GM10266 (cell line): Measurements from ENCODE around the gene KIAA1549.

Experiments
- DNase-seq: peaks from one replicate; pipeline ENCODE4 v3.0.0; 2012; ENCODE audit errors: extremely low spot score
- TF ChIP-seq, protein P1 (sequence below): IDR thresholded peaks from 2 replicates; pipeline ENCODE4 v1.5.1; 2012; ENCODE audit warnings: mild to moderate bottlenecking, low read depth; ENCODE audit not compliant: control insufficient read depth, insufficient read depth; ENCODE audit errors: missing control alignments

KIAA1549 gene

DNA sequence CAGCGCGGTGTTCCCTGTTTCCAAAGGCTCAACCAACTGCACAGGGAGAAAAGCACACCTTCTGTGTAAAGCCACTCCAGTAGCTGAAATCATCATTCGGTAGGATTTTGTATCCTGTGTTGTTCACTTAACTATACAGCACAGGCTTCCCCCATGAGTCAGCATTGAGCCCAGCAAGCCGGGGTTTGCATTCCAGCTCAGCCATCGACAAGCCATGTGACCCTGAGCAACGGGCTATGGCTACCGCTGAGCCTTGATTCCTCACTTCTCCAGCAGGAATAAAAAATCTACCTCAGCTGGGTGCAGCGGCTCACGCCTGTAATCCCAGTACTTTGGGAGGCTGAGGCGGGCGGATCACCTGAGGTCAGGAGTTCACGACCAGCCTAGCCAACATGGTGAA is 139.1 kb downstream of the KIAA1549 start:
- TF ChIP-seq, protein P1, sequence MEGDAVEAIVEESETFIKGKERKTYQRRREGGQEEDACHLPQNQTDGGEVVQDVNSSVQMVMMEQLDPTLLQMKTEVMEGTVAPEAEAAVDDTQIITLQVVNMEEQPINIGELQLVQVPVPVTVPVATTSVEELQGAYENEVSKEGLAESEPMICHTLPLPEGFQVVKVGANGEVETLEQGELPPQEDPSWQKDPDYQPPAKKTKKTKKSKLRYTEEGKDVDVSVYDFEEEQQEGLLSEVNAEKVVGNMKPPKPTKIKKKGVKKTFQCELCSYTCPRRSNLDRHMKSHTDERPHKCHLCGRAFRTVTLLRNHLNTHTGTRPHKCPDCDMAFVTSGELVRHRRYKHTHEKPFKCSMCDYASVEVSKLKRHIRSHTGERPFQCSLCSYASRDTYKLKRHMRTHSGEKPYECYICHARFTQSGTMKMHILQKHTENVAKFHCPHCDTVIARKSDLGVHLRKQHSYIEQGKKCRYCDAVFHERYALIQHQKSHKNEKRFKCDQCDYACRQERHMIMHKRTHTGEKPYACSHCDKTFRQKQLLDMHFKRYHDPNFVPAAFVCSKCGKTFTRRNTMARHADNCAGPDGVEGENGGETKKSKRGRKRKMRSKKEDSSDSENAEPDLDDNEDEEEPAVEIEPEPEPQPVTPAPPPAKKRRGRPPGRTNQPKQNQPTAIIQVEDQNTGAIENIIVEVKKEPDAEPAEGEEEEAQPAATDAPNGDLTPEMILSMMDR, result no peak
- DNase-seq, result no peak

DNA sequence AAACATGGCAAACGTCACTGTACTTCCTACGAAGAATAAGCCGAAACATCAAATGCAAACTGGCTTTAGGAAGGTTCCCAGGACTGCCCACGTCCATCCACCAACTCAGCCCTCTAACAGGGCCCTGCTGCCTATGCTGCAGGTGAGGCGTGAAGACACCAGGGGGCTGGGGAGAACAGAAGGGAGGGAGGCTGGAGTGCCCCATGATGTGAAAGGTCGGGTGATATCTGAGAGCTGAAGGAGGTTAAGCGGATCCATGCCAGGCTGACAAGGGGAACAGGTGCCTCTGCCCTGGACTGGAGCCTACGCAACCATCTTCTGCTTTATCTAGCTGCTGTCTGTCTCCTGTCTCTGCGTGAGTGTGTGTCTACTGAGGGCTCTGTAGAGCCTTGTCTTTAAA is 143.0 kb downstream of the KIAA1549 start:
- DNase-seq, result no peak
- TF ChIP-seq, protein P1, result no peak

DNA sequence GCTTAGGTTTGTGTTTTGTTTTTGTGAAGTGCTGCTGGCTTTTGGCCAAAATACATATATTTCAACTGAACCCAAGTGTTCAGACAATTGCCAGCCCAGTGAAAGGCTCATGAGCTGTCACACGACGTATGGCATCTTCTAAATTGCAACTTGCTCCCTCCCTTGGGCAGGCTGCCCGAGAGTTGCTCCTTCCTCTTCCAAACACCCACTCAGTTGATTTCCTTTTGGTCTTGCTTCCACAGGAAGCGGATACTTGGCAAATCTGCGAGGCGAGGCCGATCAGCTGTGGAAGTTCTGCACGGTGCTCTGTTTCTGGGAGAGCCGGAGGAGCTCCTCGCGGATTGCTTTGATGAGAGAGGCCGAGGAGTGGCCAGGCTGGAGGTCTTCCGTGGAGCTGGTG is 143.6 kb downstream of the KIAA1549 start:
- TF ChIP-seq, protein P1, result no peak
- DNase-seq, result no peak

DNA sequence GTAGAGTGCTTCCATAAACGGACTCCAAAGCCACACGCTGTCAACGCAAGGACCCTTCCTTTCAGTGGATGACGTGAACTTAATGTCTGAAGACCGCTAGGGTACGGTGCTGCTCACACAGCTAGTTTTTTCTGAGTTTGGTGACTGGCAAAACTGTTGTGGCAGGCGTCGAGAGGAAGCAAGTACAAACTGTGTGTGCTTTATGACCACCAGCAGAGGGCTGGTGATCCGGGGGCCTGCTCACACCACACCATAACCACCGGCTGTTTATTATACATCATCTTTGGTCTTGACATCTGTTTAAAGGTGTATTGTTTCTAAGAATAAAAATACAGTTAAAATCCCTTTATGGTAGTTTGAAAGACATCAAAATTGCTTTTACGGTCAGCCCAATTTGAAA is 146.1 kb downstream of the KIAA1549 start:
- no peak for DNase-seq
- TF ChIP-seq, protein P1, result no peak

DNA sequence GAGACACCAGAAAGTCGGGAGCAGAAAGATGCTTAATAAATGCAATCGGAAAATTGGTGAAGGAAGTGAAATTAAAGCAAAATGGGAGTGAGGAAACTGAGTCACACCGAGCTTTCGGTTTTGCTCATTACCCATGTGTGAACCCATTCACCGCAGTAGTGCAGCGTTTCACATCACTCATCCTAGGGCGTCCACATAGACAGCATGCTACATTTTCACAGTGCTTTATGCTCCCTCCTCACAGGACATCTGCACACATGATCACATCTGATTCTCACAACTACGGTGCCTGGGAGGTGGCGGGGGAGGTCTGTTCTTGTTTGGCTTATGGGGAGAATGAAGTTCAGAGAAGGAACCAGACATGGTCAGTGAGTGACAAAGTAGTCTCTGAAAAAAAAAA is 146.6 kb downstream of the KIAA1549 start:
- TF ChIP-seq, protein P1, result no peak
- no peak for DNase-seq

DNA sequence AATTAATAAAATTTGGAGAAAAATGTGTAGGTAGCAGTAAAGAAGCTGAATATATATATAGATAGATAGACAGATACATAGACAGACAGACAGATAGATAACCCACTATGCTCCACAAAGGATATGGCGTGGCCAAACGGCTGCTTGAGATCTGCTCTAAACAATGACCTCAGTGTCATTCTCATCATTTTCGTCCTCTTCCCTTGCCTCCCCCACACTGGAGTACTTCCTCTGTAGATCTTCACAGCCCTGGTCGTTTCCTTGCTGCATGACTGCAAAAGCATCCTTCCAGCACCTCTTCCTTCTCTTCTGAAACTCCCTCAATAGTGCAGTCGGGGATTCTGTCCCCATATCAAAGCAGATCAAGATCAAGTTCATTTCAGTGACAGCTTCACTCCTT is 147.6 kb downstream of the KIAA1549 start:
- DNase-seq, result no peak
- TF ChIP-seq, protein P1, result no peak

DNA sequence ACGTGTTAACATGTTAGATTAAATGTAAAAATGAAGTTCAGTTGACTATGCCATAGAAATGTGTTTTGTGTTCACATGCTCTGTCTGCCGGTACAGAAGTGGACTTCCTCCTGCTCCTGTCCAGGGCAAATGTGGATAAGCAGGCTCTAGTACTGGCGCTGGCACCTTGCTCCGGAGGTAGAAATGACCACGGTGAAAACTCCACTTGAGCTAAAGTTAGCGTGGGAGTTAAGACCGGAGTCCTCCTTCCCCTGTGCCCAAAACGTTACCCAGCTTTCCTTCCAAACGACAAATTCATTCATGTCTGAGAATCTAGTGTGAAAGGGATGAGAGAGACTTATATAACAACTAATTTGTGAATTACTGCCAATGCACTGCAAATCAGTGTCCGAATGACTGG is 148.2 kb downstream of the KIAA1549 start:
- TF ChIP-seq, protein P1, result no peak
- DNase-seq, result no peak

DNA sequence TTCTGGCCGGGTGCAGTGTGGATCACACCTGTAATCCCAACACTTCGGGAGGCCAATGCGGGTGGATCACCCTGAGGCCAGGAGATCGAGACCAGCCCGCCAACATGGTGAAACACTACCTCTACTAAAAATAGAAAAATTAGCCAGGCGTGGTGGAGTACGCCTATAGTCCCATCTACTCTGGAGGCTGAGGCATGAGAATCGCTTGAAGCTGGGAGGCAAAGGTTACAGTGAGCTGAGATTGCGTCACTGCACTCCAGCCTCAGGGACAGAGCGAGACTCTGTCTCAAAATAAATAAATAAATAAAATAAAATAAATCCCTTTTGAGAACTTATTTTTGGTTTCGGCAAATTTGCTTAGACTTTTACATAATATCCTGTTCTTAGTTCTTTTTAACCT is 151.9 kb downstream of the KIAA1549 start:
- DNase-seq, result no peak
- TF ChIP-seq, protein P1, result no peak
